Measurements from ENCODE around the gene GTF2F2. TPM values are rescaled to one million over a fixed set of nuclear protein-coding genes. Genes with fewer than 3 reads are reported as not detected.
"Not testable (repeated sequence)": the region's sequence is repeated elsewhere in the genome, so short reads cannot be mapped to it uniquely, and the experiment has no call there.

The GTF2F2 gene
- total RNA-seq, 1 donor from 2014 or later, result 30.0 TPM

GRCh38 chr13:45222919-45223318 lies 102.6 kb downstream of the GTF2F2 start:
- Mint-ChIP-seq H3K9me3 (peaks cover 3% of the 10 kb centered on the region), H3K27ac (no peak overlapping the region), H3K4me3 (no peak overlapping the region), H3K27me3 (no peaks in the 10 kb centered on the region), H3K4me1 (peaks cover 3% of the 10 kb centered on the region), H3K36me3 (ENCODE audit: low read depth) (no peaks in the 10 kb centered on the region)
- intact Hi-C loops (cut with micrococcal nuclease), result no loop called here
- DNase-seq, result no peak

GRCh38 chr13:45224176-45224575 lies 103.9 kb downstream of the GTF2F2 start:
- Mint-ChIP-seq H3K27me3 (no peaks in the 10 kb centered on the region), H3K9me3 (peaks cover 3% of the 10 kb centered on the region), H3K4me1 (peaks cover 2% of the 10 kb centered on the region), H3K36me3 (ENCODE audit: low read depth) (peaks cover 2% of the 10 kb centered on the region), H3K4me3 (no peak overlapping the region), H3K27ac (no peak overlapping the region)
- intact Hi-C loops (cut with micrococcal nuclease), result no loop called here
- DNase-seq, result no peak

- H3K36me3 Mint-ChIP-seq (ENCODE audit: low read depth), result peaks cover 4% of the 10 kb centered on the region
- no peak overlapping the region for H3K27ac Mint-ChIP-seq
- DNase-seq, result no peak
Observed at GRCh38 chr13:45225370-45225769, 105.1 kb downstream of the GTF2F2 start.

GRCh38 chr13:45226024-45226423 lies 105.7 kb downstream of the GTF2F2 start:
- Mint-ChIP-seq H3K27me3 (no peaks in the 10 kb centered on the region), H3K4me3 (no peak overlapping the region), H3K9me3 (peaks cover 3% of the 10 kb centered on the region), H3K36me3 (ENCODE audit: low read depth) (peaks cover 4% of the 10 kb centered on the region), H3K4me1 (peaks cover 3% of the 10 kb centered on the region), H3K27ac (no peak overlapping the region)
- intact Hi-C loops (cut with micrococcal nuclease), result no loop called here
- DNase-seq, result no peak

More at GRCh38 chr13:45225370-45225769, 105.1 kb downstream of the GTF2F2 start:
- Mint-ChIP-seq H3K27me3 (no peaks in the 10 kb centered on the region), H3K9me3 (peaks cover 3% of the 10 kb centered on the region), H3K4me3 (no peak overlapping the region), H3K4me1 (peaks cover 3% of the 10 kb centered on the region)
- intact Hi-C loops (cut with micrococcal nuclease), result no loop called here

- peaks cover 3% of the 10 kb centered on the region for H3K9me3 Mint-ChIP-seq
- no peak overlapping the region for H3K27ac Mint-ChIP-seq
- no peak overlapping the region for H3K4me3 Mint-ChIP-seq
- H3K36me3 Mint-ChIP-seq (ENCODE audit: low read depth), result peaks cover 4% of the 10 kb centered on the region
- intact Hi-C loops (cut with micrococcal nuclease), result no loop called here
- H3K4me1 Mint-ChIP-seq, result peaks cover 3% of the 10 kb centered on the region
- H3K27me3 Mint-ChIP-seq, result no peaks in the 10 kb centered on the region
- DNase-seq, result no peak
Observed at GRCh38 chr13:45228002-45228401, 107.7 kb downstream of the GTF2F2 start.

GRCh38 chr13:45229172-45229571 lies 108.9 kb downstream of the GTF2F2 start:
- Mint-ChIP-seq H3K27ac (no peak overlapping the region), H3K4me1 (peaks cover 3% of the 10 kb centered on the region), H3K36me3 (ENCODE audit: low read depth) (peaks cover 4% of the 10 kb centered on the region), H3K9me3 (peaks cover 2% of the 10 kb centered on the region), H3K27me3 (no peaks in the 10 kb centered on the region), H3K4me3 (no peak overlapping the region)
- intact Hi-C loops (cut with micrococcal nuclease), result no loop called here
- no peak for DNase-seq

- H3K27me3 Mint-ChIP-seq, result no peaks in the 10 kb centered on the region
- H3K27ac Mint-ChIP-seq, result no peak overlapping the region
- H3K9me3 Mint-ChIP-seq, result no peaks in the 10 kb centered on the region
- no peak for DNase-seq
- intact Hi-C loops (cut with micrococcal nuclease), result no loop called here
- H3K4me1 Mint-ChIP-seq, result peaks cover 2% of the 10 kb centered on the region
- H3K36me3 Mint-ChIP-seq (ENCODE audit: low read depth), result peaks cover 4% of the 10 kb centered on the region
- no peak overlapping the region for H3K4me3 Mint-ChIP-seq
Observed at GRCh38 chr13:45231305-45231704, 111.0 kb downstream of the GTF2F2 start.

- intact Hi-C loops (cut with micrococcal nuclease), result no loop called here
- DNase-seq, result no peak
- Mint-ChIP-seq H3K4me3 (no peak overlapping the region), H3K36me3 (ENCODE audit: low read depth) (peaks cover 4% of the 10 kb centered on the region), H3K27me3 (no peaks in the 10 kb centered on the region), H3K27ac (no peak overlapping the region), H3K9me3 (no peaks in the 10 kb centered on the region), H3K4me1 (peaks cover 2% of the 10 kb centered on the region)
Observed at GRCh38 chr13:45231722-45232121, 111.4 kb downstream of the GTF2F2 start.

- Mint-ChIP-seq H3K4me1 (peaks cover 2% of the 10 kb centered on the region), H3K36me3 (ENCODE audit: low read depth) (peaks cover 4% of the 10 kb centered on the region), H3K27ac (no peak overlapping the region), H3K9me3 (no peaks in the 10 kb centered on the region), H3K4me3 (no peak overlapping the region), H3K27me3 (no peaks in the 10 kb centered on the region)
- DNase-seq, result no peak
- intact Hi-C loops (cut with micrococcal nuclease), result no loop called here
Observed at GRCh38 chr13:45232591-45232990, 112.3 kb downstream of the GTF2F2 start.

GRCh38 chr13:45238945-45239795 lies 118.9 kb downstream of the GTF2F2 start:
- Mint-ChIP-seq H3K4me1 (peaks cover 2% of the 10 kb centered on the region), H3K36me3 (ENCODE audit: low read depth) (no peaks in the 10 kb centered on the region), H3K4me3 (no peak overlapping the region), H3K27me3 (no peaks in the 10 kb centered on the region), H3K27ac (no peak overlapping the region), H3K9me3 (no peaks in the 10 kb centered on the region)
- intact Hi-C loops (cut with micrococcal nuclease), result no loop called here
- DNase-seq, result no peak

- no peaks in the 10 kb centered on the region for H3K36me3 Mint-ChIP-seq (ENCODE audit: low read depth)
- intact Hi-C loops (cut with micrococcal nuclease), result no loop called here
- H3K9me3 Mint-ChIP-seq, result no peaks in the 10 kb centered on the region
- H3K4me3 Mint-ChIP-seq, result no peak overlapping the region
- peaks cover 2% of the 10 kb centered on the region for H3K4me1 Mint-ChIP-seq
- no peaks in the 10 kb centered on the region for H3K27me3 Mint-ChIP-seq
- H3K27ac Mint-ChIP-seq, result no peak overlapping the region
- DNase-seq, result no peak
Observed at GRCh38 chr13:45240143-45240542, 119.8 kb downstream of the GTF2F2 start.

- peaks cover 2% of the 10 kb centered on the region for H3K4me1 Mint-ChIP-seq
- intact Hi-C loops (cut with micrococcal nuclease), result no loop called here
- H3K27ac Mint-ChIP-seq, result no peak overlapping the region
- no peaks in the 10 kb centered on the region for H3K9me3 Mint-ChIP-seq
- H3K4me3 Mint-ChIP-seq, result no peak overlapping the region
- no peaks in the 10 kb centered on the region for H3K27me3 Mint-ChIP-seq
- H3K36me3 Mint-ChIP-seq (ENCODE audit: low read depth), result peaks cover 2% of the 10 kb centered on the region
- no peak for DNase-seq
Observed at GRCh38 chr13:45242070-45242469, 121.8 kb downstream of the GTF2F2 start.

- Mint-ChIP-seq H3K9me3 (no peaks in the 10 kb centered on the region), H3K4me1 (peaks cover 2% of the 10 kb centered on the region), H3K36me3 (ENCODE audit: low read depth) (peaks cover 2% of the 10 kb centered on the region), H3K27ac (no peak overlapping the region), H3K4me3 (no peak overlapping the region), H3K27me3 (no peaks in the 10 kb centered on the region)
- no peak for DNase-seq
- intact Hi-C loops (cut with micrococcal nuclease), result no loop called here
Observed at GRCh38 chr13:45242524-45242923, 122.2 kb downstream of the GTF2F2 start.

GRCh38 chr13:45243077-45243476 lies 122.8 kb downstream of the GTF2F2 start:
- no peak for DNase-seq
- Mint-ChIP-seq H3K4me3 (no peak overlapping the region), H3K36me3 (ENCODE audit: low read depth) (peaks cover 2% of the 10 kb centered on the region), H3K9me3 (no peaks in the 10 kb centered on the region), H3K27me3 (no peaks in the 10 kb centered on the region), H3K27ac (no peak overlapping the region), H3K4me1 (peaks cover 2% of the 10 kb centered on the region)
- intact Hi-C loops (cut with micrococcal nuclease), result no loop called here

- H3K27me3 Mint-ChIP-seq; DNase-seq; H3K4me1 Mint-ChIP-seq; intact Hi-C loops (cut with micrococcal nuclease); H3K4me3 Mint-ChIP-seq; H3K9me3 Mint-ChIP-seq; H3K27ac Mint-ChIP-seq; H3K36me3 Mint-ChIP-seq (ENCODE audit: low read depth): not testable (repeated sequence)
Observed at GRCh38 chr13:45244736-45245135, 124.4 kb downstream of the GTF2F2 start.

All from activated CD4-positive, alpha-beta T cell treated with anti-CD3 and anti-CD28 coated beads, Interleukin-2, amount 10 ng/mL, durations not matched to agents 24 days and 14 days (primary cell).